SK-N-SH treated with all-trans-retinoic acid at 6 μM for 48 hours (cell line): ENCODE results near the gene EXOC4.

Source experiments
- ISL1 ChIP-seq: fragments of 250-450 bp; sonication (Bioruptor Pico); IDR thresholded peaks from 2 replicates; pipeline ENCODE4 v2.1.2; 2022; ENCODE audit warnings: mild to moderate bottlenecking, moderate library complexity
- OSR1 ChIP-seq: fragments of 250-450 bp; sonication (Bioruptor Pico); IDR thresholded peaks from 2 replicates; pipeline ENCODE4 v1.8.0; 2022; ENCODE audit warnings: moderate library complexity, mild to moderate bottlenecking, inconsistent platforms
- PATZ1 ChIP-seq: fragments of 250-450 bp; sonication (Bioruptor Pico); IDR thresholded peaks from 2 replicates; pipeline ENCODE4 v1.8.0; 2020; ENCODE audit warnings: mild to moderate bottlenecking, moderate library complexity, borderline replicate concordance
- RARB ChIP-seq: fragments of 250-450 bp; sonication (Bioruptor Pico); IDR thresholded peaks from 2 replicates; pipeline ENCODE4 v1.8.0; 2021; ENCODE audit warnings: mild to moderate bottlenecking, moderate library complexity
- TCF4 ChIP-seq: fragments of 250-450 bp; sonication (Bioruptor Pico); IDR thresholded peaks from 2 replicates; pipeline ENCODE4 v1.8.0; 2021; ENCODE audit warnings: mild to moderate bottlenecking, moderate library complexity, borderline replicate concordance

GRCh38 chr7:133999178-133999577 lies 746.3 kb downstream of the EXOC4 start:
- no peak for TF ChIP-seq ISL1
- no peak for TF ChIP-seq RARB
- TF ChIP-seq TCF4 (CRISPR knock-in tag): no peak
- no peak for TF ChIP-seq PATZ1 (CRISPR knock-in tag)
- TF ChIP-seq OSR1: no peak
